Keratinocyte (primary cell): ENCODE data around the gene TUBGCP3.

Source experiments
- CTCF ChIP-seq, 3 experiments: IDR thresholded peaks in 1 of 3; conservative IDR thresholded peaks in 1 of 3; optimal IDR thresholded peaks in 1 of 3; 2 replicates in 2 of 3; 3 replicates in 1 of 3; pipeline versions ENCODE3 to v1.5.1; 2011; ENCODE audit warnings: low read length in 3 of 3, mild to moderate bottlenecking in 3 of 3, moderate library complexity in 2 of 3, control low read depth in 1 of 3, inconsistent platforms in 1 of 3; ENCODE audit not compliant: insufficient read depth in 2 of 3; ENCODE audit errors: extremely low read depth in 1 of 3
- EZH2 ChIP-seq: IDR thresholded peaks from one replicate; pipeline ENCODE4 v1.6.1; 2012; ENCODE audit warnings: inconsistent platforms, mild to moderate bottlenecking, low read length, moderate library complexity

- TF ChIP-seq CTCF (optimal IDR thresholded peaks at IDR 0.05 in 1 of 3, IDR thresholded peaks at IDR 0.05 in 1 of 3, conservative IDR thresholded peaks at IDR 0.05 in 1 of 3; ENCODE audit: extremely low read depth in 1 of 3, insufficient read depth in 2 of 3, low read length in 3 of 3) (no peak), EZH2 (no peak)
These were observed 58.7 kb downstream of the TUBGCP3 start for GRCh38 chr13:112529216-112529615.
